GM21390 (cell line): ENCODE data around the gene TARBP2.

Experiments used
- ATAC-seq: cut with Tn5 transposase; IDR thresholded peaks from one replicate; pipeline ENCODE4 v1.9.1; 2021; ENCODE audit not compliant: unreplicated experiment

The TARBP2 gene, protein sequence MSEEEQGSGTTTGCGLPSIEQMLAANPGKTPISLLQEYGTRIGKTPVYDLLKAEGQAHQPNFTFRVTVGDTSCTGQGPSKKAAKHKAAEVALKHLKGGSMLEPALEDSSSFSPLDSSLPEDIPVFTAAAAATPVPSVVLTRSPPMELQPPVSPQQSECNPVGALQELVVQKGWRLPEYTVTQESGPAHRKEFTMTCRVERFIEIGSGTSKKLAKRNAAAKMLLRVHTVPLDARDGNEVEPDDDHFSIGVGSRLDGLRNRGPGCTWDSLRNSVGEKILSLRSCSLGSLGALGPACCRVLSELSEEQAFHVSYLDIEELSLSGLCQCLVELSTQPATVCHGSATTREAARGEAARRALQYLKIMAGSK

GRCh38 chr12:53500776-53501614 lies at the start of gene TARBP2:
TARBP2 (plus strand) TSS chr12:53501283; CDS start chr12:53501409, 126 bp downstream.
- ATAC-seq, result peak; percentile 74

DNA sequence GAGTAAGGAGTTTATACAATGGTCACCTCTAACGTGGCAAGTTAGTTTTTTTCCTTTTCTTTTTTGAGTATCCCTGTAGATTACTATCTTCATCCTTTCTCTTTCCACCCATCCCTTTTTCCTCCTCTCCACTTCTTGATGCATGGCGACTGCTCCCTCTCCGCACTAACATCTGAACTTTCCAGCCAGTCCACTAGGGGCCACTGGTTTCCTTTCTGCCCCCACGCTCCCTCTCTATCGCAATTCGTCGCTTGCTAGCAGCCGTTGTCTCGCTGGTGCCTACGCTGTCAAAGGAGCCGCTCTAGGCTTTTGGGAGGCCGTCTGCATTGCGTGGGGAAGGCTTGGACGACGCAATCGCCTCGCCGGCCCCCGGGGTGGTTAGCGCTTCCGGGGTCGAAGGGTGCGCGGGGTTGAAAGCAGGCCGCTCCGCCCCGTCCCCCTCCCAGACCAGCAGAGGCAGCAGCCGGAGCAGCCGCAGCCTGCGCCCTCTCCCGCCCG lies 49.4 kb upstream of the TARBP2 start, which contains the start of gene PCBP2:
Gene PCBP2, plus strand, starts transcription at position 442 of the 498 bp plus-strand sequence. CDS start 2,699 bp downstream, outside the sequence.
- peak; percentile 95 for ATAC-seq

DNA sequence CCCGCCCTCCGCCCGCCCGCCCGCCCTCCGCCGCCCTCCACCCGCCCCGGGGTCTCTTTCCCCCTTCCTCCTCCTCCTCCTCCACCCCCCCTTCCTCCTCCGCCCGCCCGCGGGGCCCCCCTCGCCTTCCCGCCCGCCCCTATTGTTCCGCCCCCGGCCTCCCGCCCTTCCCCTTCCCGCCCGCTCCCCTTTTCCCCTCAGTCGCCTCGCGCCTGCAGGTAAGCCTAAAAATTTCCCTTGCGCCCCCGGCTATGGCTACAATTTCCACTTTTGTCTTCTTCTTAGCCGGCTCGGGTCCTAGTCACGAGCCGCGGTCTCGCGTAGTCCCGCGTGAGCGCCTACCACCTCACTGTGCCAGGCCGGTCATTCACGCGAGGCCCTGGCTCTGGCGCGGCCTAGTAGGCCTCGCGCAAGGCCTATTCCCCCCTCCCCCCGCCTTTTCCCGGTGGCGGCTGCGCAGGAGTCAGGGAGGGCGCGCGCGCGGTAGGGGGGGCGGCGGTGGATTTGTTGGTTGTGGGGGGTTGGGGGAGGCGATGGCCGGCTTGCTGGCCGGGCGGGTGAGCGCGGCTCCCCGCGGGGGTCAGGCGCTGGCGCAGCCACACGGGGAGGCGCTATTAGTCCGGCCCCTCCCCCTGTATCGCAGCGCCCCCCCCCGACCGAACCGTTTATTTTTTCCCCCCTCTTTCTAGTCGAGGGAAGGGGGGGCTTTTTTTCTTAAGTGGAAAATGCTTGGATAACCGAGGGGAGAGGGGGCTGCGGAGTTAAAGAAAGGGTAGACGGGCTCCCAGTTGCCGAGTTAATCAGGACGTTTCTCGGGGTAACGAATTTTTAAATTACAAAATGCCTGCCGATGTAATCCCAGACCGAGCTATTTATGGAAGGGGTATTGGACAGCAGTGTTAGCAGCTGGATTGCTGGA lies 48.7 kb upstream of the TARBP2 start:
- ATAC-seq, result no peak

DNA sequence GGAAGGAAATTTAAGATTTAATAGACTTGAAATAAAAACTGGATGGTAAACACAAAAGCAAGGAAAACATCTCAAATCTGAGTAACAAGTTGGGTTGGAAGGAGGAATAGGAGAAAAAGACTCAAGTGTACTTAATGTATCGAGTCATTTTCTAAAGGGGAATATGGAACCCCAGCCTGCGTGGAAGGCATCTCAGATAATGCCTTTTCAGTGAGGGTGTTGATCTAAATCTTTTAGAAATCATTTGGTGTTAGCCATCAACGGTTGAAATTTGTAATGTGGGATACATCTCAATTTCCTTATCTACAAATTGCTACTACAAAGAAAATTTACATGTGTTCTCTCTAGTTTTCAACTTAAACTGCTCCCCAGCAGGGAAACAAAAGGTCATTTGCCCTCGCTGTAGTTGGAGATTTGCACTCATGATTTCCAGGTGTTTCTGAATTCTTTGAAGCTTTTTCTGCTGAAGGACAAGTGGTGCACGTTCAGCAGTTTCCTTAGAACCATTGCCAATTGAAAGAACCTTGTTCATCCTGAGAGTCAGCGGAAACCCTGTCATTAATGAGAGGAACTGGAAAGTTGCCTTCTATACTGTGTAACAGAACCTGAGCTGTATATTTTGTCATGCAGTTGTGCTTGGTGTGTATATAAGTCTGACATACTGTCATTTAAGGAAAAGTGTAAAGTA lies 47.0 kb upstream of the TARBP2 start:
- no peak for ATAC-seq

- ATAC-seq, result no peak
Observed at GRCh38 chr12:53454707-53455106, 46.4 kb upstream of the TARBP2 start.

DNA sequence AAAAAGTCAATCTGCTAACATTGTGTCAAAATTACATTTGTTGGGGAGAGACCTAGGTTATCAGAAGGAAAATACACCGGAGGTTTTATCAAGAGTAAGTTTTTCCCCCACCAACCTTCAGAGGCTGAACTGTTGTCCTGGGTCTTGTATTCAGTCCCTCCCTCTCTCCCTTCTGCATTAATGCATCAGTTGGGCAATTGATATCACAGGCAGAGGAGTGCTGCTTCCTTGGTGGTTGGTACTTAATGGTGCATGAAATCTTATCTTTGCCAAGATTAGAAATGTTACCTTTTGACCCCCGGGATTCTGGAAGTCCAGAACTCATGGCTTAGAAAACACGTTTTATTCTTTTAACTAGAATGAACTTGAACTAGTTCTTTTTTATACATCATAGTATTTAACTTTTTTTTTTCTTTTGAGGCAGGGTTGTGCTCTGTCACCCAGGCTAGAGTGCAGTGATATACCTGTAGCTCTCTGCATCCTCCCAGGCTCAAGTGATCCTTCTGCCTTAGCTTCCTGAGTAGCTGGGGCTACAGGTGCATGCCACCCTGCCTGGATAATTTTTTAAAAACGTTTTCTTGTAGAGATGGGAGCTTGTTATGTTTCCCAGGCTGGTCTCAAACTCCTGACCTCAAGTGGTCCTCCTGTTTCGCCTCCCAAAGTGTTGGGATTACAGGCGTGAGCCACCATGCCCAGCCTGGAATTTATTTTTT lies 44.3 kb upstream of the TARBP2 start:
- ATAC-seq, result no peak

DNA sequence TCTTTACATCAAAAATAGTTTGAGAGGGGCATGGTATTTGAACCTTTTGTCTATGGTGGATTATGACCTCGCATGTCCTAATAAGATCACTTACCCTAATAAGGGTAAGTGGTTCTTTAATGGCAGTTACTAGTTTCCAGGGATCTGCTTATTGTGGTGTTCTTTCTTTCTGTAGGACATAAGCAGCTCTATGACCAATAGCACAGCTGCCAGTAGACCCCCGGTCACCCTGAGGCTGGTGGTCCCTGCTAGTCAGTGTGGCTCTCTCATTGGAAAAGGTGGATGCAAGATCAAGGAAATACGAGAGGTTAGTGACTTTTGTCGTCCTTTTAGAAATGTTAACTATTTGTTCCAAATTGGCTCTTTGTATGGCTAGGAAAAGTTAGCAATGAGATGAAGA lies 42.0 kb upstream of the TARBP2 start:
- no peak for ATAC-seq

- ATAC-seq, result no peak
Observed at GRCh38 chr12:53461059-53461458, 40.0 kb upstream of the TARBP2 start.

GRCh38 chr12:53461591-53461990 lies 39.5 kb upstream of the TARBP2 start:
- no peak for ATAC-seq

- ATAC-seq, result no peak
Observed at GRCh38 chr12:53462935-53463334, 38.1 kb upstream of the TARBP2 start.

GRCh38 chr12:53463802-53464560 lies 37.1 kb upstream of the TARBP2 start:
- ATAC-seq, result no peak

DNA sequence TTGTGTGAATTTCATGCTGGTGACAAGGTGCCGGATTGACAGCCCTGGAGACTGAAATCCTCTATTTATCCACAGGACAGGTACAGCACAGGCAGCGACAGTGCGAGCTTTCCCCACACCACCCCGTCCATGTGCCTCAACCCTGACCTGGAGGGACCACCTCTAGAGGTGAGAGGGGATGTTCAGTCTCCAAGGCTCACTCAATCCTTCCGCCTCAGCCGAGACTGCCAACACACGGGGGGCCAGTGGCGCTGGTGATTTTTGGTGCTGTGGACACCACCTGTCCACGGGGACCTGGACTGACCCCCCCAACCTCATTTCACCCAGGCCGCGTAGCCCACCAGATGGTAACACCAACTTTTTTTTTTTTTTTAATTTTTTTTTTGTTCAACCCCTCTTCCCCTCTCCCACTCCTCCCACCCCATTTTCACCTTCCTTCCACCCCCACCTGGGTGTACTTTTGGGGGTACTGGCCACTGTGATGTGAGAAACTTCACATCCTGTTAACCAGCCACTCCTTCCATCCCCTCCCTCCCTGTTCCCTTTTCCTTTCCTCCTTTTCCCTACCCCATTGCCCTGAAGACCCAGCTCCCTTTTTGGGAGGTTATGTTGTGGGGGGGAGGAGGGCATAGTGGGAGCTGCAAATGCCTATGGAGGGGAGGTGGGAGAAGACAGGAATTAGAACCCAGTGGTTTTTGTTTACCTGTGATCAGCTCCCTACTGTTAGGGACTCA lies 36.2 kb upstream of the TARBP2 start:
- ATAC-seq, result no peak

- ATAC-seq, result no peak
Observed at GRCh38 chr12:53465679-53466078, 35.4 kb upstream of the TARBP2 start.

DNA sequence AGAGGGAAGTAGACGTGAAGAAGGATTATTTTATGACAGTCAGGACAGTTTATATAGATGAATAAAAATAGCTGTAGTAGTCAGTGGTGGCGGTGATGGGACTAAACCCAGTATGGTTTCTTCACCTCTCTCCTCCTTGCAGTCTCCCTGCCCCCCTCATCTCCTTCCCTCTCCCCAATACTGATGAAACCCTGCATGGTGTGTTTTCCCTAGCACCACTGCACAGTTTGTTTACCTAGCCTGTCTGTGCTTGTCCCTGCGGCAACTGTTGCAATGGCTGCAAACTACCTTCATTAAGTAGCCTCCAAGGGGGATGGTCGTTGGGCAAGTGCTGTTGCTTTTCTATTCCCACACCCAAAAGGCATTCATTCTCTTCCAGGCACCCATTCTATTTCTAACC lies 34.4 kb upstream of the TARBP2 start:
- ATAC-seq, result no peak

DNA sequence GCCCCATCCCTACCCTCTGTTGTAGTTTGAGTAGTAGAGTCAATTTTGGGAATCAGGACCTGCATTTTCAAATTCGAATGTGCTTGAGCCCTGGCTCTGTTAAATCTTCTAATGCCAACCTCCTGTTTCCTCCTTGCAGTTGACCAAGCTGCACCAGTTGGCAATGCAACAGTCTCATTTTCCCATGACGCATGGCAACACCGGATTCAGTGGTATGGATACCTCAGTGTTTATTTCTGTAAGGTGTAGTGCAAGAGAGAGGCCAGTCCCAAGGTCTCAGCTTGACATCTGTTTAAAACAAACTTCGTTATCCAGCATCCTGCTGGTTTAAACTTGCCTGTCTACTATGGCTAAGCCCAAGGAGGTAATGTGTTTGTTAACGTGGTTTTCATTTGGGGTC lies 34.0 kb upstream of the TARBP2 start:
- ATAC-seq, result no peak

DNA sequence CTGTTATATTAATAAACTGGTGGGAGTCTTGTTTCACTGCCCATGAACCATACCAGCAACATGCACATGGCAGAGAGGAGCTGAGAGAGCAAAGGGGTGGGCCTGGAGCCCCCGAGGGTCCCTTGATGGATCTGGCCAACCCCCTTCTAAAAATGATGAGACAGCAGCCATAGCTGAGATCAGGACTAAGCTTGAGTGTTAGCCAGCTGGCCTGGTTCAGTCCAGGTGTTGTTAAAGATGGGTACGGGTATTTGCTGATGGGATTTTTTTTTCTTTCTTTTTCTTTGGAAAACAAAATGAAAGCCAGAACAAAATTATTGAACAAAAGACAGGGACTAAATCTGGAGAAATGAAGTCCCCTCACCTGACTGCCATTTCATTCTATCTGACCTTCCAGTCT lies 33.2 kb upstream of the TARBP2 start:
- ATAC-seq, result no peak

- ATAC-seq, result no peak
Observed at GRCh38 chr12:53468282-53468681, 32.8 kb upstream of the TARBP2 start.

DNA sequence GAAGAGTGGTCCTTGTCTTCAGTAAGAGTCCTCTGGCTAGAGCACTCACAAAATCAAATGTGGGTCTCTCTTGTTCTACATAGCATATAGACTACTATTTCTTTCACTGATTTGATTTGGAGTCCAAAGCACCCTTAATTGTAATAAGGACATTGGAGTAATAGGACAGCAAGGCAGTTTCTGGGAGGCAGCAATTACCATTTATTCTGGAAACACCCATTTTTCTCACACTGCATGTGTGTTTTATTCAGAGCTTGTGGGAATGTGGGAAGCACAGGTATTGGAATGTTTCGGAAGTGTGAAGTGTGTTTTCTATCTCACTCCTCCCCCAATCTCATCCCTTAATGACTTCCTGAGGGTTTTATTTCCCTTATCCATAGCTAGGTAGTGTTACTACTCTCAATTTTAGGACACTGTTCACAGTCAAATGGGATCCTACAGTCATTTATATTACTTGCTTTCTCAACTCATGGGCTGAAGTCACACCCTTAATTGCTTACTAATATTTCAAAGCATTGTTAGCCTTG lies 29.0 kb upstream of the TARBP2 start:
- no peak for ATAC-seq
